Thyroid gland (tissue), 4 donors: ENCODE results near the gene PHB1. TPM values are rescaled to one million over a fixed set of nuclear protein-coding genes. Genes with fewer than 3 reads are reported as not detected.

ENCODE experiments used
- DNase-seq, 2 donors: peaks; one replicate each; pipeline ENCODE4 v3.0.0-alpha.2; 2019
- H3K27ac ChIP-seq, 3 donors: fragments of 200-600 bp; sonication (generic); 1 replicate in 2 of 3; 2 replicates in 1 of 3; pipeline ENCODE4 v1.5.1; 2016 to 2019; ENCODE audit warnings: mild to moderate bottlenecking in 1 of 3, moderate library complexity in 1 of 3
- H3K27me3 ChIP-seq: fragments of 200-600 bp; sonication (generic); one replicate; pipeline ENCODE4 v1.5.1; 2019
- H3K36me3 ChIP-seq, 2 donors: fragments of 200-600 bp; sonication (generic); one replicate each; pipeline ENCODE4 v1.5.1; 2016 to 2019
- H3K4me1 ChIP-seq, 2 donors: fragments of 200-600 bp; sonication (generic); one replicate each; pipeline ENCODE4 v1.5.1; 2017 to 2019
- H3K4me3 ChIP-seq, 3 donors: fragments of 200-600 bp; sonication (generic); replicated peaks in 1 of 3; 1 replicate in 2 of 3; 2 replicates in 1 of 3; pipeline ENCODE4 v1.5.1; 2016; ENCODE audit warnings: mild to moderate bottlenecking in 1 of 3
- H3K9me3 ChIP-seq: fragments of 200-600 bp; sonication (generic); one replicate; pipeline ENCODE4 v1.5.1; 2017
- CTCF ChIP-seq, 6 experiments: fragments of 200-600 bp in 3 of 6; fragments of 450-650 bp in 3 of 6; sonication (generic) in 3 of 6; IDR thresholded peaks; one replicate each; pipeline ENCODE4 v1.5.1; 2016 to 2019; ENCODE audit warnings: antibody characterized with exemption in 6 of 6, mild to moderate bottlenecking in 2 of 6, inconsistent platforms in 1 of 6, moderate library complexity in 1 of 6
- POLR2A ChIP-seq, 2 donors: fragments of 450-650 bp; IDR thresholded peaks; one replicate each; pipeline ENCODE4 v1.6.1; 2017; ENCODE audit warnings: antibody characterized with exemption in 2 of 2, mild to moderate bottlenecking in 2 of 2, moderate library complexity in 1 of 2
- WGBS, 2 donors: methylation state at CpG; one replicate each; pipeline ENCODE4 v1.1.5; 2017; 5-methylcytosine and 5-hydroxymethylcytosine counted together
- intact Hi-C: fragments of 100-400 bp; cut with DNase I; formaldehyde crosslinking; loops from one replicate; pipeline ENCODE4 v1.15.1; 2023
- total RNA-seq, 4 donors: library from RNA; depleted of rRNA; stranded (reverse); fragments of >200 nt; gene quantifications; one replicate each; pipeline ENCODE4 v1.2.3, GENCODE V29; 2016

Gene PHB1
- total RNA-seq, 4 donors from 2014 or later, result 77.5 to 129 (median 103) TPM

- Histone ChIP-seq H3K36me3 (no peaks in the 10 kb centered on the region), H3K9me3 (no peaks in the 10 kb centered on the region), H3K4me1 (peaks cover 25 to 38% of the 10 kb centered on the region in 2 donors), H3K27me3 (no peaks in the 10 kb centered on the region), H3K4me3 (peak overlapping the region; percentile 57 to 94 (median 76)), H3K27ac (peak overlapping the region; percentile 60 to 87 (median 77))
- intact Hi-C loops, result no loop called here
- TF ChIP-seq POLR2A (IDR thresholded peaks at IDR 0.05) (peak in 1 of 2 donors; percentile 17), CTCF (IDR thresholded peaks at IDR 0.05) (no peak)
- peak; percentile 34 to 39 for DNase-seq
- WGBS, 2 donors, result 1 to 2% methylated on average over 9 to 16 of the region's 52 CpGs
These were observed 53.4 kb downstream of the PHB1 start for GRCh38 chr17:49361129-49361901.

- Histone ChIP-seq H3K36me3 (no peaks in the 10 kb centered on the region), H3K4me3 (peak overlapping the region in 2 of 3 donors; percentile 57 to 94), H3K27ac (peak overlapping the region in 2 of 3 donors; percentile 33 to 77), H3K4me1 (peaks cover 25 to 38% of the 10 kb centered on the region in 2 donors), H3K9me3 (no peaks in the 10 kb centered on the region), H3K27me3 (no peaks in the 10 kb centered on the region)
- TF ChIP-seq CTCF (IDR thresholded peaks at IDR 0.05), result no peak
- no peak for TF ChIP-seq POLR2A (IDR thresholded peaks at IDR 0.05)
- peak; percentile 22 to 28 for DNase-seq
- WGBS, 2 donors, result 5 to 8% methylated on average over 5 to 8 of the region's 8 CpGs
- intact Hi-C loops, result no loop called here
These were observed 53.9 kb downstream of the PHB1 start for GRCh38 chr17:49360796-49361128.

GRCh38 chr17:49359990-49360795, 54.5 kb downstream of the PHB1 start:
- H3K4me1 ChIP-seq, result peaks cover 25 to 38% of the 10 kb centered on the region in 2 donors
- no peak for DNase-seq
- H3K27ac ChIP-seq, result peak overlapping the region in 2 of 3 donors; percentile 33 to 77
- H3K9me3 ChIP-seq, result no peaks in the 10 kb centered on the region
- no peaks in the 10 kb centered on the region for H3K27me3 ChIP-seq
- H3K36me3 ChIP-seq, result no peaks in the 10 kb centered on the region
- intact Hi-C loops, result no loop called here
- H3K4me3 ChIP-seq, result peak overlapping the region in 2 of 3 donors; percentile 57 to 94
- WGBS, 2 donors, result 16 to 17% methylated on average over 8 of the region's 8 CpGs
- TF ChIP-seq POLR2A (IDR thresholded peaks at IDR 0.05), result no peak
- no peak for TF ChIP-seq CTCF (IDR thresholded peaks at IDR 0.05)

- Histone ChIP-seq H3K4me3 (no peak overlapping the region), H3K36me3 (no peaks in the 10 kb centered on the region), H3K4me1 (peaks cover 27 to 41% of the 10 kb centered on the region in 2 donors), H3K27ac (peak overlapping the region in 1 of 3 donors; percentile 35), H3K9me3 (no peaks in the 10 kb centered on the region), H3K27me3 (no peaks in the 10 kb centered on the region)
- DNase-seq, result no peak
- no peak for TF ChIP-seq POLR2A (IDR thresholded peaks at IDR 0.05)
- TF ChIP-seq CTCF (IDR thresholded peaks at IDR 0.05), result no peak
- 33 to 40% methylated on average over 4 of the region's 4 CpGs for WGBS, 2 donors
- intact Hi-C loops, result no loop called here
These were observed 55.9 kb downstream of the PHB1 start for GRCh38 chr17:49358641-49359247.
